HG02870 (cell line): ENCODE measurements around the gene CACNA2D1.
"Not testable (repeated sequence)": the region's sequence is repeated elsewhere in the genome, so short reads cannot be mapped to it uniquely, and the experiment has no call there.

Experiments
- ATAC-seq: cut with Tn5 transposase; IDR thresholded peaks from one replicate; pipeline ENCODE4 v1.9.1; 2021; ENCODE audit warnings: mild to moderate bottlenecking, moderate library complexity; ENCODE audit not compliant: unreplicated experiment

CACNA2D1 gene

DNA sequence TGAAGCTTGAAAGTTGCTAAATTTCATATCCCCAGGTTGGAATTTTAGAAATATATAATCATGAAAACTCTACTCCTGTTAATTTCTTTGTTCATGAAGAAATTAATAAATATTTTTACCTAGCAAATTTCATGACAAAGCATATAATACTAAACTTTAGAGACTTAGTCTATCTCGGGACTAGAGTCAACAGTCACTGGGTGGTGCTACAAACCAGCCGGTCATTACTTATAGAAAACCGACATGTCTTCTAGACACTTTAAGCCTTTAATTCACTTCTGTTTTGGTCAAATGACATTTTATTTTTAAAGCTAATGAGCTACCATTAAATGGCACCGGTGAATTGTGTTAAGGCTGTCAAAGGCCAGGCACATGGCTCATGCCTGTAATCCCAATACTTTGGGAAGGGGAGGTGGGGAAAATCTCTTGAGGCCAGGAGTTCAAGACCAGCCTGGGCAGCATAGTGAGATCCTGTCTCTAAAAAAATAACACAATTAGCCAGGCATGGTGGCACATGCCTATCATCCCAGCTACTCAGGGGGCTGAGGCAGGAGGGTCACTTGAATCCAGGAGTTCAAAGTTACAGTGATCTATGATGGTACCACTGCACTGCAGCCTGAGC lies 270.1 kb downstream of the CACNA2D1 start:
- no peak for ATAC-seq

DNA sequence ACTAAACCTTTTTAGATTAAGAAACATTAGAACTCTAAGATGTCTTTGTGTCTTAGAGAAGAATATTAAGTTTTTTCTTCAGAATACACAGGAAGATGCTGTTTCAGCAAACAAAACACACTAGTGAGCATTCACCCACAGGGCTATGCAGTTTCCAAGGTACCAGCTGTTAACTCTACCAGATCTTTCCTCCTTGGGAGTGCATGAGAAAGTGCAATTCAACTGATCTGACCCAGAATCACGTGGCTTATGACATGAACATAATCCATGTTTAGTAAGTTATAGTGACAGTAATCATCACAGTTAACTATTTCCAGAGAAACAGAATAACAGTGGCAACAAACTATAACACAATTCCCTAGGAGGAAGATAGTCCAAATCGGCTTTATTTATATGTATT lies 270.7 kb downstream of the CACNA2D1 start:
- ATAC-seq = no peak

DNA sequence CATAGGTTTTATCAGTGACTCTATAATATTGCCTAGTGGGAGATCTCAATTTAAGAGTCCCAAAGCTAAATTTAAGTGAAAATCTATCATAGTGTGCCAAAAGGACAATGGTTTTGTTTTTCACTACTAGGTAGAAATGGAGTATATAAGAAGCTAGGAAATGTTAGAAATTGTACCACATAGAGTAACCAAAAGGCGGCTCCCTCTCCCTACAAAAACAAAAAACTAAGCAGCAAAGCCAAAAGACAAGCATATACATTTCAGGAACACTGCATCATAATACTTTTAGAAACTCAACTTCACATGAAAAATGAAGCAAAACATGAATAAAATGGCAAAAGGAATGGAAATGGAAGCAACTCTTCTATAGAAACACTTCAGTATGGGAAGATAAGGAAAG lies 271.6 kb downstream of the CACNA2D1 start:
- no peak for ATAC-seq

DNA sequence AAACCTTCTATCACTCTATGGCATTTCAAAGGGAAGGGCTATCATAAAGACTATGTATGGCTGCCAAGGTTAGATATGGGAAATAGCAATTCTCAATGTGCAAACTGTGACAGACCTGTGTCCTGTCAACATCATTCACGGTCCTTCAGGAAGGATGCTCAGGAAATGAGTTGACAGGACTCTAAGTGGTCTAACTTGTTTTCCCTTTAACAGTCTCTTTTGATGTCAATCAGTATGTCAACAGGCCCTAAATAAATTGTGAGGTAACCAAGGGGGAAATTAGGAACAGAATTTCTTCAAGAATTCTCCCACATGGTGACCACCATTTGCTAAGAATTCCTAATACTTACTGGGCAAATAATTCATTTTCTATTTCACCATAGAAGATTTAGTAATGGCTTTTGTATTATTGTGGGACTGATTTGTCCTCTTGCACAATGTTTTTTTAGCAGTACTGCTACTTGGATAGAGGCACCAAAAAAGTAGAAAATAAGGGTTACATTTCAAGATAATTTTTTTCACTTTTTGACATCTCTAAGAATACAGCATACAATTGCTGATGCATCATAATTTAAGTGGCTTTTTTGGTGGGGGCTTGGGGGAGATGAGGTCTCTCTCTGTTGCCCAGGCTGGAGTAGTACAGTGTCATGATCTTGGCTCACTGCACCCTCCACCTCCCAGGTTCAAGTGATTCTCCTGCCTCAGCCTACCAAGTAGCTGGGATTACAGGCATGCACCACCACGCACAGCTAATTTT lies 275.8 kb downstream of the CACNA2D1 start:
- ATAC-seq = no peak

DNA sequence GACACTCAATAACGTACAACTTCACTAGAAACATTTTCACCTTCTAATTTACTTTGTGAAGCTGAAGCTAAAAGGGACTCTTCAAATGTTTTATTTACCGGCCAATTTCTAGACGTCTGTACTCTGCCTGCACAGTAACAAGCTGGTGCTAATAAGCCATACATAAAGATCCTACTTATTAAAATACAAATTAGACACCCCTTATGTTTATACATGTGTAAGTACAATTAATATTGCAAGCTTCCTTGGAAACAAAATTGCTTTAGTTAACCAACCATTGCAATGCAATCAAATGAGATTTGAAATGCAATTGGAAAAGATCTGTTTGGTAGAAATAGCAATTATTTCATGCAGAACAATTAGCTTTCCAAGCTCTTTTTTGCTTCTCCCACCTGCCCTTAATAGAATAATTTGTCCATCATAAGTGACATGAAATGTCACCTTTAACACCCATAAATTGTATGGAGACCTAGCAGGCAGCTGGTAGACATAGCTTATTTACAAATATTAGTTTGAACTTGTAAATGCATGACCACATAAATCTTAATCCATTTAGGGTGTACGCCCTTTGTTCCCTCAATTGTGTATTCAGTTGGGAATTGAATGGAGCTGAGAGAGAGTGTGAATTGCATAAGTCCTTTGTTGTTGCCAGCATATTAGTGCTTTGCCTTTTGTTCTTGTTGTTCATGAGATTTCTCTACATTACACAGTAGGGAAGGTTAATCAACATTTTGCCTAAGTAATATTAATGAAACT lies 277.1 kb downstream of the CACNA2D1 start:
- ATAC-seq = no peak

DNA sequence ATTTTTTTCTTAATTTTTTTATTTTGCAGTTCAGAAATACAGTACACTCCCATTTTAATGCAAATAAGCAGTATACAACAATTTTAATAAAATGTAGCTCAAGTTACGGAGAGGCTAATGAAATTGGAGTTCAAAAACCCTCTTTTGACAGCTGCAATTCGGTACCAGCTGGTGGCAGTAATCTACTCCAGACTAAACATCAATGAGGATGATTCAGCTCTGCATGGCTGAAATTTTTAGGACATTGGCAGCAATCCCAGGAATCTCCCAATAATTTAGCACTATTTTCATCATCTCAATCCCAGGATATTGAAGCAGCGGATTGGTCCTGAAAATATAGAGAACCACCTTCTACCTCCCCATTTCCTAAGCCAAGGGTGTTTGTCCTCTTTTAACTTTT lies 278.8 kb downstream of the CACNA2D1 start:
- no peak for ATAC-seq

DNA sequence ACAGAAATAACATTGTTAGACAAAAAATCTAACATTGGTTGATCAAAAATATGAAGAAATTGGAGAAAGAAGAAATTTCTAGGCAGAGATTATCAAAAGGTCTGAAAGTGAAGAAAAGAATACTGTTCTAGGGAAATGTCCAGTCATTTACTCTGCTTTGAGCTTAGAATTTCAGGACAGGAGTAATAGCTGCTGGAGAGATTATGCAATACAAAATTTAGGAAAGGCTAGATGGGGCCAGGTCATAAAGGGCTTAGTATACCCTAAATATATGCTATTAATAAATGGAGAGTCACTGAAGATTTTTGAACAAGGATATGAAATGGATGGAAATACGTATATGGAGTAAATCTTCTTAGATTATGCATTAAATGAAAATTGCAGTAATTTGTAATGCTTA lies 279.2 kb downstream of the CACNA2D1 start:
- no peak for ATAC-seq

DNA sequence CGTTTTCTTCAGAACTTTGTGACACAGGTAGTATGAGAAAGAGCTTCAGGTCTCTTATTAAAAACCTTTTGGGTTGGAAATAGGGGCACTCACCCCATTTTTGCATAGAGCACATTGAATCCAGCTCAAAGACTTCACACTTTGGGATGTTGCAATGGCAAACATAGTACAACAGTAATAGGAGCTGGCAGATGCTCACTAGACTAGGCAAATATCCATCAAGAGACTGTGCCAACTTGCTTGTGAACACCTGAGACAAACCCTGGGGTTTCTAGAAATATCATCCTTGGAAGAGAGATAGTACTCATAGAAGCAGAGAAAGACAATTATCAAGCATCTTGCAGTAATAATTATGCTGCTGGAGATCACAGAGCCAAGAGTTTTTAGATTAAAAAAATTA lies 280.0 kb downstream of the CACNA2D1 start:
- no peak for ATAC-seq

DNA sequence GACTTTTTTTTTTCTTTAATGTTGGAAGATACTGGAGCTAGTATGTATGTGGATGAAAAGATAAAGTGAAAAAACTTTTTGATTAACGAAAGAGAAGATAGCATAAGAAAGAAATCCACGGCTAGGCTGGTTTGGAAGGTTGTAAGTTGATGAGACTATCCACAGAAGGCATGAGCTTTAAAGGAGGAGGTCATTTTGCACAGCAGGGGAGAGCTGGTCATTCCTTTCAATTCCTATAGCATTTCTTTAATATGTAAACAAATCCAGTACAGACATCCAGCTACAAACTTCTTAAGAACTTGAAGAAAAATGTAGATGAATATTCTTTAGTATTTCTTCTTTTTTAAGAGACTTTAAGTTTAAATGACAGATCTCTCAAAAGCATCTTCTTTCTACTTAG lies 281.3 kb downstream of the CACNA2D1 start:
- ATAC-seq = no peak

DNA sequence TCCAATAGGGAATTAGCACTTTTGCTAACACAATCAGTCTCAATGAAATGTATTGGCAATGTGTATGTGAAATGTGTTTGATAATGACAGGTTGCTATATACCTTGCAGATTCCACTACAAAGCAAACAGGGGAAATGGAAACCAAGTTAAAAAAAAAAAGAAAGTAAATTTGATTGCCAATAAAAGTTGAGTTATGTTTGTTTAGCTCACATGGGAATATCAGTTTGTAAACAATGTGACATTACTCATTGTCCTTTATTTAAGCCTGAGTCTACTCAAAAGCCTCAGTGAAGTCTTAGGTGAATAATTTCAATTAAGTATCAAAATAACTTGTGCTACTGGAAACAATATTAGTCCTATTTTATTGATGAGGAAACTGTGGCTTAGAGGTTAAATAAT lies 285.2 kb downstream of the CACNA2D1 start:
- ATAC-seq = no peak

DNA sequence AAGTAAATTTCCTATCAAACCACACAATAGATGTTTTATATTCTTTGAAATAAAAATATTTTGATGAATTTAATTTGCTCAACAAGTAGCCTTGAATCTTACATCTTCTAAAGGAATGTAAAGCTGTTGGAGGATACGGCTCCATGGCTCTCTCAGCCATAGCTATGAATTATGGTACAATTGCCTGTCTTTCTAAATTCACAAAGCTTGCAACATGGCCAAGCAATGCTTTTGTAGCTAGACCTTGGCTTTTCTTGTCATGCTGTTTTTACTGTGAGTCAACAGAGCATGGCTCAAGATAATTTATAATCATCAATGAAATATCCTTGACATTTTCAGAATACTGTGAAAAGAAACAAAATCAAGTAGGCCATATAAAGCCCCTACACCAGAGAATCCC lies 286.7 kb downstream of the CACNA2D1 start:
- ATAC-seq = no peak

DNA sequence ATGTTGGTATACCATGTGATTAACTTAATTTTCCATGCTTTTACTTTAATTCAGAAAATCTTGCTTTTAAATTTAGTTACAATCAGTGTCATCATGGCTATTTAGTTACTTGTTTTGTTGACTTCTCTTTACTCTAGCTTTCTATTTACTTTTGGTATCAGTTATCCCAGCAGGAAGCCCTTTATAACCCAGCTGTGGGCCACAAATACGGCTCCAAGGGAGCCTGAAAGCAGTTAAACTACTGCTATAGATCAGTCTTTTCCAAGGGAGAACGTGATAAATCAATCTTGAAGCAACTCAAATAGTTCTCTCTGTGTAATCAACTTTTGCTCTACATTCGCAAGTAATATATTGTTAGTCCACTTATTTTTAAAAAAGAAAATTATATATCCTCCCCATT lies 287.4 kb downstream of the CACNA2D1 start:
- ATAC-seq = no peak

DNA sequence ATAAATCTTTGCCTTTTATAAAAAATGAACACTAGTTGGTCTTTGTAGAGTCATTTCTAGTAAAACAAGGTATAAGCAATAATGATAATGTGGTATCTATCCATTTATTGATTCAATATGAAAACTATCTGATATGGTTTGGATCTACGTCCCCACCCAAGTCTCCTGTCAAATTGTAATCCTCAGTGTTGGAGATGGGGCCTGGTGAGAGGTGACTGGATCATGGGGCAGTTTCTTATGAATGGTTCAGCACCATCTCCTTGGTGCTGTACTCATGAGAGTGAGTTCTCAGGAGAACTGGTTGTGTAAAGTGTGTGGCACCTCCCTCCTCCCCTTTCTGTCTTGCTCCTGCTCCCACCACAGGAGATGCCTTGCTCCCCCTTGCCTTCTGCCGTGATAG lies 288.8 kb downstream of the CACNA2D1 start:
- no peak for ATAC-seq

DNA sequence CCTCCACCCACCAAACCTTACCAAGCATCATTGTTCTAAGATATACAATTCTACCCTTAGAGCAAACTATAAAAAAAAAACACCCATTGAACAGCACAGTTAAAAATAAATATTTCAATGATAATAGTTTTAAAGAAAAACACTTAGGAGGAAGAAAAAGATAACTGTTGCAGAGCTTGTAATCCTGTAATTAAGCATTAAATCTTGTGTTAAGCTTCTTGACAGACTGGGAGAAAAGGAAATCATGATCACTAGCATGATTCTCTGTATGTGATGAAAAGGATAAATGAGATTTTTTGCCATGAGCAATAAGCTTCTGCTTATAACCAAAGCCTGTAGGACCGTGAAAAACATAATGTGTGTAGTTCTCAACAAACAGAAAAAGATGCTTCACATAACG lies 289.8 kb downstream of the CACNA2D1 start:
- no peak for ATAC-seq

DNA sequence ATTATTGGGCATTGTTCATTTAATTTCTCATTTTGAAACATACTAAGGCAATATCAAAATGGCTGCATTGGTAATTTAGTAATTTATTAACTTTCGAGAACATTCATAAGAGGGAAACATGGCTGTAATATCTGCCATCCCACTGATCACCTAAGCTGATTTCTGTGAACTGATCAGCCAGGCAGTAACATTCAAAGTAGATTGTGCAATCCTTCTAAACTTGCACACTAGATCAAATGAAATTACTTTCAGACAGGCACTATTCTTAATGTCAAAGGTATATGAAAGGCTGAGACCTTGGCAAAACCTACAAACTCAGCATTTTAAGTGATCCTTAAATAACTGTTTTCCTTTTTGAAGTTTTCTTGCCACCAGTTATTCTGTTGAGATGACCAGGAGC lies 290.7 kb downstream of the CACNA2D1 start:
- no peak for ATAC-seq

DNA sequence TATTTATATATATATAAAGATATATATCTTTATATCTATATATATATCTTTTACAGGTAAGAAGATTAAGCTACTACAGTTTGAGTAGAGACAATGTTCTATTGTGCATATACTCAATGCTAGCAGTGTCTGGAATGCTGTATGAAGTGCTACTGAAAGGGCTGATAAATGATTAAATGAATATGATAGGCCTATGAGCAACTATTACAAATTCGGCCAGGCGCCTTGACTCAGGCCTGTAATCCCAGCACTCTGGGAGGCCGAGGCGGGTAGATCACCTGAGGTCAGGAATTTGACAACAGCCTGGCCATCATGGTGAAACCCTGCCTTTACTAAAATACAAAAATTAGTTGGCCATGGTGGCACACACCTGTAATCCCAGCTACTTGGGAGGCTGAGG lies 297.1 kb downstream of the CACNA2D1 start:
- ATAC-seq = no peak

DNA sequence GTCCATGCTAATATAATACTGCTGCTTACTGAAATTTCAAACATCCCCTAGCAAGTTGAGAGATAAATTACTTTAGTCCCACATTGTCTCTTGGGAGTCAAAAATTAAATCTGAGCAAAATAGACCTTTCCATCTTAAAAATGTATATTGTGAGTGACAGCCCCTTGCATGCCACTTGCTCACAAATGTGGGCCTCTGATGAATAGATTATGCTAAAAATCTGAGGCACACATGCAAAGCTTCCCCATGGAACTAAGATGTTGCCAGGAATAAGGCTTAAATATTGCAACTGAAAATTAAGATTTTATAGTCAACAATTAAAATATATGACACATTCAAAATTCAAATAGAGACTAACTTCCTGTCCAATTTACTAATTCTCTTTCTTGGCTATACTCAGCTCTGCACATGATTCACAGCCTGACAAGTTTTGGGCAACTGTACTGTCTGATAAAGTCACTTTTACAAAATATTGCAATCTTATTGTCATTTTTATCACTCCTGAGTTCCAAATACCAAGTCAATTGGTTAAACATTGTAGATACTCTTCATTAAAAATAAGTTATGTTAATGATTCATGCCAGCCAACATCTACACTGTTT lies 301.2 kb downstream of the CACNA2D1 start:
- no peak for ATAC-seq

DNA sequence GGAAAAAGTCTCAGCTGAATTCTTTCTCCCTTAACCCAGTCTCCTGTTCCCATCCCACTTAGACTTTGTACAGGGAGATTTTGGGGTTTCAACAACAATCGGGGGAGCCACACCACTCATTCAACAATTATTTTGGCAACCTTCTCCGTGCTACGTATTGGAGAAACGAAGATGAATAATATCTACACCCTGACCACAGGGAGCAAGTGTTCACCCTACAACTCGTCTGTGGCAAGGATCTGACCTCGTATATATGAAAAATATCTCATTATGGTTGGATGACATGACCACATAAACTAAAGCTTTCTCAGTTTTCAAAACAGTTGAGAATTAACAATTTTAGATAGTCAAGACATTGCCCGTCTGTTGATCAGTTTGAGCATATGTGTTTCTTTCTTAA lies 302.1 kb downstream of the CACNA2D1 start:
- ATAC-seq = no peak

DNA sequence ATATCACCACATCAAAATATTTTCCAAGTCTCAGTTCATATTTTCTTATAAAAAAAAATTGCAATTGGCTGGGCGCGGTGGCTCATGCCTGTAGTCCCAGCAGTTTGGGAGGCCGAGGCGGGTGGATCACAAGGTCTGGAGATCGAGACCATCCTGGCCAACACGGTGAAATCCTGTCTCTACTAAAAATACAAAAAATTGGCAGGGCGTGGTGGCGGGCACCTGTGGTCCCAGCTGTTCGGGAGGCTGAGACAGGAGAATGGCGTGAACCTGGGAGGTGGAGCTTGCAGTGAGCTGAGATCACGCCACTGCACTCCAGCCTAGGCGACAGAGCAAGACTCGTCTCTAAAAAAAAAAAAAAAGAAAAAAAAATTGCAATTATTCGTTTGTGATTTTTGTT lies 303.0 kb downstream of the CACNA2D1 start:
- not testable (repeated sequence) for ATAC-seq

DNA sequence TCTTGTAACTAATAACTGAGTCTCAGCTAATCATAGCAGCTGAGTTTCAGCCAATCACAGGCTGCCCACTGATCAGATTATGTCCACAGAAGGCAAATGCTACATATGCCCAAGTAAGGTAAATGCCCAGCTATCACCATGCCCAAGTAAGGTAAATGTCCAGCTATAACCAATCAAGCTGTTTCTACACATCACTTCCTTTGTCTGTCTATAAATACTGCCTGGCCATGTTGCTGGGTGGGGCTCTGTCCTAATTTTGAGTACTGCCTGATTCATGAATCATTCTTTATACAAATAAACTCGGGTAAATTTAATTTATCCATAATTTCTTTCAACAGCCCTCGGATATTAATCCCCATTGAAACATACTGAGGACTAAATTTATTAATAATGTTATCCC lies 312.4 kb downstream of the CACNA2D1 start:
- ATAC-seq = no peak

DNA sequence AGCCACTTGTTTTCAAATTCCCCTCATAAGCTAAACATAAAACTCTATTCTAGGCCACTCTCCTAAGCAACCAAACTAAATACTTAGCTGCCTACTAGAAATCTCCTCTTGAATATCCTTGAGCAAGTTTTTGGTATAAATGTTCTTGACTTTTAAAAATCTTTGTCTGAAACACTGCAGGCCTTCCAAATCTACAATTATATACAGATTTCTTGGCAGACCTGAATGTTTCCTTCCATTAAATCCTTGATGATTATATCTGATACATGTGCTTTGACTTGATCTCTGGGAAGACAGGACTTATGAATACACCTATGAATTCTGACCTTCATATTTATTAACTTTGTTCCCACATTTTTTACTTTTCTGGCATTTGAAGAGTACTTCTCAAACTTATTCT lies 314.5 kb downstream of the CACNA2D1 start:
- ATAC-seq = no peak

DNA sequence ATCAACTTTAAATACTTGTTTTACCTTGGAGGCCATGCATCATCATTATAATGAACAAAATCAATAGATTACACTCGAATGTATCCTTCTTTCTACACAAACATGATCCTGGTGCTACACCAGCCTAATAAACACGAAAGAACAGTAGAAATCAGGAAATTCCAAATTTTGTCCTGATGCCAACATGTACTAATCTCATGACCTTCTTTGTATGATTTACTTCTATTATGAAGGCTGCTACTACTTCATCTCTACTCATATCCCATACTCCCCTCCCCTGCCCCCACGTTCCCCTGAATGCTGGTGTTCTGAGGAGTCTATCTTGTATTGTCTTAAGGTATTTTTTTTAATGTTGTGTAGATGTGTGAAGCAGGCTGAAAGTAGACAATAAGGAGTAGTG lies 315.0 kb downstream of the CACNA2D1 start:
- no peak for ATAC-seq
